ENCODE results near the gene USP3. TPM values are rescaled to one million over a fixed set of nuclear protein-coding genes. Genes with fewer than 3 reads are reported as not detected.

USP3 gene
- total and polyA plus RNA-seq, 10 of the 15 experiments (the other 5 are each of a cell fraction or from before 2014, with no cell fraction given) = 23.8 to 64.5 (median 50.3) TPM

DNA sequence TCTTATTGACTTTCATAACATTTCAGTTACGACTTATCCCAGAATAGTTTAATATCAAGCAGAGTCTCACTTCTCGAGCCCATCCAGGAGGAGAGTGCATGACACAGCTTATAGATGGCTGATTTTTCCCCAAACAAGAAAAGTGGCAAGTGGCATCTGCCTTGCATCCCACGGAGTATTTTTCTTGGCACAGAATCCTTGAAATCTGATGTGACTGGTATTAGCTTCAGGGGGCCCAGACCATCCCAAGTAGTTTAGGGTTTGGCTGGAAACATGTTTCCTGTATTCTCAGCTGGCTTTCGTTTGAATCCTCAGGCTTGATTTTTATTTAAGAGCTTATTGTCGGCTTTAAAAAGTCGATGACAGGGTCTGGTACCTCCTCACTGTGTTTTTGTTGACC, 72.0 kb downstream of the USP3 start:
- Histone ChIP-seq H3K4me3 (no peak overlapping the region), H3K27me3 (replicated peaks in 1 of 2; ENCODE audit: control insufficient read depth in 2 of 2, insufficient read depth in 2 of 2, low read length in 1 of 2) (no peaks in the 10 kb centered on the region), H2AFZ (ENCODE audit: control insufficient read depth, low read depth, low read length) (no peak overlapping the region), H3K4me2 (ENCODE audit: control insufficient read depth, insufficient read depth) (no peak overlapping the region), H4K20me1 (ENCODE audit: control insufficient read depth, insufficient read depth) (no peaks in the 10 kb centered on the region), H3K9ac (ENCODE audit: control insufficient read depth, insufficient read depth, low read length) (no peak overlapping the region), H3K36me3 (ENCODE audit: control insufficient read depth in 2 of 2, insufficient read depth in 2 of 2, low read length in 1 of 2) (peaks cover 3 to 22% of the 10 kb centered on the region in 2 experiments; a peak in 3 of 4 replicates), H3K4me1 (ENCODE audit: control insufficient read depth, insufficient read depth, low read length) (no peaks in the 10 kb centered on the region), H3K27ac (ENCODE audit: control insufficient read depth, insufficient read depth) (no peak overlapping the region), H3K79me2 (ENCODE audit: control insufficient read depth, insufficient read depth, low read length) (no peaks in the 10 kb centered on the region), H3K9me3 (replicated peaks; ENCODE audit: control insufficient read depth, insufficient read depth, low read length) (no peaks in the 10 kb centered on the region)
- BruUV-seq (replicated peaks) = no TSS peak
- ChIA-PET SMC1A (ENCODE audit: uncharacterized antibody, unreplicated experiment) (interaction anchor here (0.8 to 3.5 kb wide), 4 partner anchors 9 to 69 kb away, joined by 3 to 14 read pairs (median 4); no protein-coding TSS in a partner anchor), CTCF (interaction anchor here (1.0 to 1.2 kb wide), 2 partner anchors 10 to 109 kb away, joined by 3 read pairs; no protein-coding TSS in a partner anchor), POLR2A (no interaction called here), RAD21 (ENCODE audit: unreplicated experiment) (interaction anchor here (0.8 kb wide), 1 partner anchor 23 kb away, joined by 3 read pairs; no protein-coding TSS in a partner anchor)
- 98% methylated on average over 6 of the region's 6 CpGs for WGBS (ENCODE audit: insufficient coverage, insufficient replicate concordance, low lambda C conversion rate, missing lambda C conversion rate)
- ATAC-seq = no peak
- TF ChIP-seq, protein P1, sequence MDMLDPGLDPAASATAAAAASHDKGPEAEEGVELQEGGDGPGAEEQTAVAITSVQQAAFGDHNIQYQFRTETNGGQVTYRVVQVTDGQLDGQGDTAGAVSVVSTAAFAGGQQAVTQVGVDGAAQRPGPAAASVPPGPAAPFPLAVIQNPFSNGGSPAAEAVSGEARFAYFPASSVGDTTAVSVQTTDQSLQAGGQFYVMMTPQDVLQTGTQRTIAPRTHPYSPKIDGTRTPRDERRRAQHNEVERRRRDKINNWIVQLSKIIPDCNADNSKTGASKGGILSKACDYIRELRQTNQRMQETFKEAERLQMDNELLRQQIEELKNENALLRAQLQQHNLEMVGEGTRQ (IDR thresholded peaks at IDR 0.05; ENCODE audit: borderline replicate concordance, low read depth, low read length) = no peak
- TF ChIP-seq, protein P2, sequence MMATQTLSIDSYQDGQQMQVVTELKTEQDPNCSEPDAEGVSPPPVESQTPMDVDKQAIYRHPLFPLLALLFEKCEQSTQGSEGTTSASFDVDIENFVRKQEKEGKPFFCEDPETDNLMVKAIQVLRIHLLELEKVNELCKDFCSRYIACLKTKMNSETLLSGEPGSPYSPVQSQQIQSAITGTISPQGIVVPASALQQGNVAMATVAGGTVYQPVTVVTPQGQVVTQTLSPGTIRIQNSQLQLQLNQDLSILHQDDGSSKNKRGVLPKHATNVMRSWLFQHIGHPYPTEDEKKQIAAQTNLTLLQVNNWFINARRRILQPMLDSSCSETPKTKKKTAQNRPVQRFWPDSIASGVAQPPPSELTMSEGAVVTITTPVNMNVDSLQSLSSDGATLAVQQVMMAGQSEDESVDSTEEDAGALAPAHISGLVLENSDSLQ (IDR thresholded peaks at IDR 0.05) = no peak
- TF ChIP-seq SIX5 (IDR thresholded peaks at IDR 0.05; ENCODE audit: low read depth, low read length, severe bottlenecking) (no peak), KAT2A (conservative IDR thresholded peaks at IDR 0.05; ENCODE audit: control insufficient read depth, low read depth, low read length) (no peak), SMC3 (IDR thresholded peaks at IDR 0.05; ENCODE audit: borderline replicate concordance, low read length) (no peak), SMAD5 (IDR thresholded peaks at IDR 0.05; ENCODE audit: low read depth) (no peak), NRF1 (conservative IDR thresholded peaks at IDR 0.05; ENCODE audit: low read depth, low read length) (no peak), MLLT1 (IDR thresholded peaks at IDR 0.05) (no peak), RCOR1 (conservative IDR thresholded peaks at IDR 0.05; ENCODE audit: low read depth, low read length) (no peak), NBN (IDR thresholded peaks at IDR 0.05) (no peak), SIN3A (IDR thresholded peaks at IDR 0.05; ENCODE audit: low read depth, low read length) (no peak)
- DNase-seq (ENCODE audit: low read depth, low spot score) = no peak
- intact Hi-C loops (cut with micrococcal nuclease; ENCODE audit: unreplicated experiment) (no loop called here), in situ Hi-C loops (cut with MboI) (loop anchor here (25.0 kb wide), 1 partner anchor 289 kb away; the partner anchor contains the start of gene APH1B)
- FAIRE-seq = no peak
